Ishikawa (cell line): ENCODE data around the gene ACLY.

Experiments
- MAX ChIP-seq: IDR thresholded peaks from 2 replicates; pipeline ENCODE4 v1.6.1; 2012
- RAD21 ChIP-seq: IDR thresholded peaks from 2 replicates; pipeline ENCODE4 v1.6.1; 2012; ENCODE audit warnings: low read depth
- TEAD4 ChIP-seq: IDR thresholded peaks from 2 replicates; pipeline ENCODE4 v1.6.1; 2012
- YY1 ChIP-seq: IDR thresholded peaks from 2 replicates; pipeline ENCODE4 v1.6.1; 2012; ENCODE audit warnings: low read depth

- TF ChIP-seq TEAD4 (no peak), RAD21 (no peak), MAX (no peak), YY1 (no peak)
Observed at GRCh38 chr17:41944943-41945342, 26.2 kb upstream of the ACLY start.
